Pancreas (tissue), 10 donors: ENCODE data around the gene UBXN6. TPM values are rescaled to one million over a fixed set of nuclear protein-coding genes. Genes with fewer than 3 reads are reported as not detected.

Experiments used
- ATAC-seq, 4 donors: fragments of 200-7000 bp; cut with Tn5 transposase; one replicate each; pipeline versions ENCODE4 v1.8.0 to v1.9.1; 2020; ENCODE audit warnings: mild to moderate bottlenecking in 4 of 4, moderate library complexity in 4 of 4
- DNase-seq, 6 donors: peaks; one replicate each; pipeline ENCODE4 v3.0.0-alpha.2; 2020
- FAIRE-seq: peaks from 2 replicates; lab custom pipeline; 2012; peaks lifted over from hg19 to GRCh38; lab: Jason Lieb, UNC
- H3K27ac ChIP-seq, 4 donors: fragments of 200-600 bp; sonication (generic); 1 replicate in 3 of 4; 2 replicates in 1 of 4; pipeline versions ENCODE4 v1.5.0 to v1.8.0; 2020
- H3K27me3 ChIP-seq, 4 donors: fragments of 200-600 bp; one replicate each; pipeline ENCODE4 v1.8.0; 2021
- H3K36me3 ChIP-seq, 3 donors: fragments of 200-600 bp; sonication (generic) in 1 of 3; one replicate each; pipeline versions ENCODE4 v1.5.0 to v1.8.0; 2020 to 2021
- H3K4me1 ChIP-seq, 3 donors: fragments of 200-600 bp; one replicate each; pipeline ENCODE4 v1.8.0; 2021
- H3K4me3 ChIP-seq, 4 donors: fragments of 200-600 bp; sonication (generic) in 2 of 4; one replicate each; pipeline versions ENCODE4 v1.5.0 to v1.8.0; 2020 to 2021
- H3K9me3 ChIP-seq, 4 donors: fragments of 200-600 bp; one replicate each; pipeline ENCODE4 v1.8.0; 2021
- WGBS, 2 donors: extraction: QIAGEN DNeasy Blood & Tissue Kit; methylation state at CpG; one replicate each; pipeline ENCODE4 v1.1.7; 2013; 5-methylcytosine and 5-hydroxymethylcytosine counted together
- intact Hi-C, 3 donors: fragments of 100-400 bp; cut with DNase I; formaldehyde crosslinking; loops; one replicate each; pipeline versions ENCODE4 v1.11.1 to v1.14.2; 2022
- polyA plus RNA-seq, 2 donors: library from polyadenylated mRNA; stranded (reverse); fragments of 200-250 nt; gene quantifications; one replicate each; pipeline ENCODE4 v1.2.3, GENCODE V29; 2013
- total RNA-seq, 6 donors: library from RNA; stranded (reverse); fragmentation: NEBNext Ultra II Directional in 4 of 6; extraction: Animal tissue kit (Norgen Biotek cat#: 25700) in 4 of 6; gene quantifications; one replicate each; pipeline versions ENCODE4 v1.2.1 to v1.2.4, GENCODE V29; 2021 to 2023
- TF ChIP-seq, protein P1 (sequence below), 4 donors: fragments of 200-600 bp; sonication (generic) in 3 of 4; IDR thresholded peaks; one replicate each; pipeline versions ENCODE4 v1.5.0 to v1.8.0; 2021; ENCODE audit warnings: antibody characterized with exemption in 4 of 4
- donor health status: healthy with polysubstance abuse.
- donor health status: DM: no; HTN: no; CAD: no; lungs with moderate emphysema.
- donor health status: DM: no; HTN: no; CAD: no.
- donor health status: control.
- donor health status: control.
- donor health status: Bipolar disorder and iron deficiency.
- donor health status: DM: yes; HTN: yes; CAD: no.
- donor health status: DM: no; HTN: no; CAD: no.
- donor health status: DM: no; HTN: no; CAD: no.
- donor health status: DM: yes; HTN: yes; CAD: no.

The UBXN6 gene
- total and polyA plus RNA-seq, 8 donors = 57.2 to 130 (median 72.2) TPM

DNA sequence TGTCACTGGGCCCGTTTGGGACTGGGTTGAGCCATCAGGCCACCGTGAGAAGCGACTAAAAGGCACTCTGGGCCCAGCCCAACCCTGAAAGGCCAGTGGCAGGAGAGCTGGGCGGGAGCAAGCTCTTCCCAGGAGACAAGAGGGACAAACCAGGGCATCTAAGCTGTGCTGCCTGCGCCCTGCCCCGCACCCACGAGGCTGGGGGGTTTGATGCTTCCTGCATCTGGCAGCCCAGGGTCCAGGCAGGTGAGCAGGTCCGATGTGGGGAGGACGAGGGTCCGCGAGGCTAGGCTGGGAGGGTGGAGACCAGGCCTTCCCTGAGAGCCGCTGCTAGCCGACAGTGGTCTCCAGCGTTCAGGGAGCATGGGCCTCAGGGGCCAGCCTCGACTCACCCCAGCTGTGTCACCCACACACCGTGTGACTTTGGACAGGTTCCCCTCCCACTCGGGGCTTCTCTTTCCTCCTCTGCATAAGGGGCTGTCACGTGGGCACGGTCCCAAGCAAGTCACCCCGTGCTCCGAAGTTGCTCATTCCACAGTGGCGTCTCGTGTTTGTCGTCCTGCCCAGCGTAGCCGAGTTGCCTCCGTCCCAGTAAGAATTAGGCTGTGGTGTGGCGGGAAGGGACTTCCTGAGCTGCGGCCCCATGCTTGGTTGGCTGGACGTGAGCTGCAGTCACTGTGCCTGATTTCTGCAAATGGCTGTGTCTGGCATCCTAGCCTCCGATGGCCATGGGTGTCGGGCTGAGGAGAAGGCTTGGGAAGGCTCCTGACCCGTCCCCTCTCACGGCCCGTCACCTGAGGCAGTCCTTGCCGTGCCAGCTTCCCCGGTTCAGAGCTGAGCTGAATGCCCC is 44.9 kb upstream of the UBXN6 start:
- DNase-seq = peak in 1 of 6 donors; percentile 17
- Histone ChIP-seq H3K36me3 (peaks cover 0 to 6% (median 4%) of the 10 kb centered on the region in 3 donors), H3K9me3 (no peaks in the 10 kb centered on the region), H3K27ac (no peak overlapping the region), H3K27me3 (no peaks in the 10 kb centered on the region), H3K4me1 (no peaks in the 10 kb centered on the region), H3K4me3 (no peak overlapping the region)
- 89 to 90% methylated on average over 37 of the region's 37 CpGs for WGBS, 2 donors
- no peak for FAIRE-seq
- intact Hi-C loops = no loop called here
- TF ChIP-seq, protein P1, sequence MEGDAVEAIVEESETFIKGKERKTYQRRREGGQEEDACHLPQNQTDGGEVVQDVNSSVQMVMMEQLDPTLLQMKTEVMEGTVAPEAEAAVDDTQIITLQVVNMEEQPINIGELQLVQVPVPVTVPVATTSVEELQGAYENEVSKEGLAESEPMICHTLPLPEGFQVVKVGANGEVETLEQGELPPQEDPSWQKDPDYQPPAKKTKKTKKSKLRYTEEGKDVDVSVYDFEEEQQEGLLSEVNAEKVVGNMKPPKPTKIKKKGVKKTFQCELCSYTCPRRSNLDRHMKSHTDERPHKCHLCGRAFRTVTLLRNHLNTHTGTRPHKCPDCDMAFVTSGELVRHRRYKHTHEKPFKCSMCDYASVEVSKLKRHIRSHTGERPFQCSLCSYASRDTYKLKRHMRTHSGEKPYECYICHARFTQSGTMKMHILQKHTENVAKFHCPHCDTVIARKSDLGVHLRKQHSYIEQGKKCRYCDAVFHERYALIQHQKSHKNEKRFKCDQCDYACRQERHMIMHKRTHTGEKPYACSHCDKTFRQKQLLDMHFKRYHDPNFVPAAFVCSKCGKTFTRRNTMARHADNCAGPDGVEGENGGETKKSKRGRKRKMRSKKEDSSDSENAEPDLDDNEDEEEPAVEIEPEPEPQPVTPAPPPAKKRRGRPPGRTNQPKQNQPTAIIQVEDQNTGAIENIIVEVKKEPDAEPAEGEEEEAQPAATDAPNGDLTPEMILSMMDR (IDR thresholded peaks at IDR 0.05) = no peak
- ATAC-seq = no peak

DNA sequence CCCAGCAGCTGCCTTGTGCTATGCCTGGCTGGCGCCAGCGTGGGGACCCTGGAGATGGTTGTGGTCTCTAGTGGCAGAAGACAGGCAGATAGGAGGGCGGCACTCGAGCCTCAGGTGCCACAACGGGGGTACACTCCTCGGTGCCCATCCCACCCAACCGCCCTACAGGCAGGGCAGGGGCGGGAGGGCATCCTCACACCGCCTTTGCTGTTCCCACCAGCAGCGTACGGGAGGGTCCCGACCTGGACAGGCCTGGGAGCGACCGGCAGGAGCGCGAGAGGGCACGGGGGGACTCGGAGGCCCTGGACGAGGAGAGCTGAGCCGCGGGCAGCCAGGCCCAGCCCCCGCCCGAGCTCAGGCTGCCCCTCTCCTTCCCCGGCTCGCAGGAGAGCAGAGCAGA is 44.1 kb upstream of the UBXN6 start:
- no peak overlapping the region for H3K27ac ChIP-seq
- no peak for DNase-seq
- peak in 1 of 4 donors; percentile 4 for ATAC-seq
- peaks cover 0 to 6% (median 4%) of the 10 kb centered on the region in 3 donors for H3K36me3 ChIP-seq
- H3K27me3 ChIP-seq = no peaks in the 10 kb centered on the region
- no peak for FAIRE-seq
- H3K9me3 ChIP-seq = no peaks in the 10 kb centered on the region
- WGBS, 2 donors = 91% methylated on average over 22 to 25 of the region's 25 CpGs
- H3K4me1 ChIP-seq = no peaks in the 10 kb centered on the region
- intact Hi-C loops = no loop called here
- H3K4me3 ChIP-seq = no peak overlapping the region
- TF ChIP-seq, protein P1 (IDR thresholded peaks at IDR 0.05) = no peak

DNA sequence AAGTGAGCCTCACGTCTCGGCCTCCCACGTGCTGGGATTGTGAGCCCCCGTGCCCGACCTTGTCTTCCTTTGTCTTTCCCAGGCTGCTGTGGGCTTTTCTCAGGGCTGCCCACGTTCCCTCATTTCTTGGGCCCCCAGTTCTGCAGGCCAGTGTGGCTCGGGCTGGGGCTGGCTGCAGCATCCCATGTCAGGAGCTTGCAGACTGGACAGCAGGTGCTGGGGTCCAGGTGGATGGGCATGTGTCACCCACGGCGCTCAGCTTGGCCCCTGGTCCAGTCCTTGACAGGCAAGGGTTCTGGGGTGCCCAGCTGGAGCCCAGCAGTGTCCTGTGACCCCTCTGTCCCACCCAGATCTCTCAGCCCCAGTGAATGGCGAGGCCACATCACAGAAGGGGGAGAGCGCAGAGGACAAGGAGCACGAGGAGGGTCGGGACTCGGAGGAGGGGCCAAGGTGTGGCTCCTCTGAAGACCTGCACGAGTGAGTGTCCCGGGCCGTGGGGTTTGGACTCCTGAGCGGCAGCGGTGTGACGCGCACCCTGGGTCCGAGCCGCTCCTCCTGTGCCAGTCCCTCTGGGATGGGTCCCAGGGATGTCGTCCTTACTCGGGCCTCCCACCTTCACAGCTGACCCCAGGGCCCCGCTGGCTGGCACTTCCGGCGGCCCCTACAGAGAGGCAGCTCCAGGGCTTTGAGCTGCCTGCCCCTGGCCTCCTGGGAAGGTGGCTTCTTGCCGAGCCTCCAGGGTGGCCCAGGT is 43.4 kb upstream of the UBXN6 start:
- Histone ChIP-seq H3K36me3 (peaks cover 0 to 10% (median 4%) of the 10 kb centered on the region in 3 donors), H3K4me3 (no peak overlapping the region), H3K9me3 (no peaks in the 10 kb centered on the region), H3K27ac (no peak overlapping the region), H3K27me3 (no peaks in the 10 kb centered on the region), H3K4me1 (no peaks in the 10 kb centered on the region)
- ATAC-seq = no peak
- intact Hi-C loops = no loop called here
- TF ChIP-seq, protein P1 (IDR thresholded peaks at IDR 0.05) = no peak
- 94 to 96% methylated on average over 26 to 29 of the region's 29 CpGs for WGBS, 2 donors
- no peak for FAIRE-seq
- no peak for DNase-seq

GRCh38 chr19:4499855-4500254 is 42.3 kb upstream of the UBXN6 start:
- TF ChIP-seq, protein P1 (IDR thresholded peaks at IDR 0.05) = no peak
- Histone ChIP-seq H3K4me1 (no peaks in the 10 kb centered on the region), H3K27me3 (no peaks in the 10 kb centered on the region), H3K9me3 (no peaks in the 10 kb centered on the region), H3K4me3 (no peak overlapping the region), H3K36me3 (peaks cover 0 to 15% (median 4%) of the 10 kb centered on the region in 3 donors), H3K27ac (no peak overlapping the region)
- no peak for ATAC-seq
- DNase-seq = no peak
- 95 to 96% methylated on average over 15 of the region's 15 CpGs for WGBS, 2 donors
- FAIRE-seq = no peak
- intact Hi-C loops = no loop called here
